NCI-H128 (cell line): ENCODE data around the gene FGFR3.
A peak's percentile ranks its signal among the peaks of the same experiment; 100 is the strongest.

Source experiments
- DNase-seq: peaks from one replicate; lab custom pipeline; 2025; ENCODE audit not compliant: unreplicated experiment; lab: John Stamatoyannopoulos, UW

FGFR3 gene

DNA sequence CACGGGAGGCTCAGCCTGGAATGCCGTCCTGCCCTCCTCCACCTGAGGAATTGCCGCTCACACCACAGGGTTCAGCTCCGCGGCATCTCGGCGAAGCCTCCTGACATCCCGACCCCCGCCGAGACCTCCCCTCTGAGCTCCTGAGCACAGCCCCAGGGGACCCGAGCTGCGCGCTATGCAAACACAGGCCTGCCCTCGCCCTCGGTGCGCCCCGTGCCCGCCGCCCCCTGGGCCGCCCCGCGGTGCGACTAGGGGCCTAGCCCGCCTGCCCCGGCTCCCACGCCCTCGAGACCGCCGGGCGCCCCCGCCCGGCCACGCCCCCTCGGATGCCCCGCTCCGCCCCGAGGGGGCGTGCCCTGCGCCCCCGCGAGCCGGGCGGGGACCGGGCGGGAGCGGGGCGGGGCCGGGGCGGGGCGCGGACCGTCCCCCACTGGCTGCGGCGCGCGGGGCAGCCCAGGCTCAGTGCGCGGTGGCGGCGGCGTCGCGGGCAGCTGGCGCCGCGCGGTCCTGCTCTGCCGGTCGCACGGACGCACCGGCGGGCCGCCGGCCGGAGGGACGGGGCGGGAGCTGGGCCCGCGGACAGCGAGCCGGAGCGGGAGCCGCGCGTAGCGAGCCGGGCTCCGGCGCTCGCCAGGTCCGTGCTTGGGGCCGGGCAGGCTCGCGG lies at the start of gene FGFR3:
Gene FGFR3, plus strand, starts transcription at position 462 of the 664 bp plus-strand sequence. CDS start 642 bp downstream, outside the sequence.
- DNase-seq = no peak

DNA sequence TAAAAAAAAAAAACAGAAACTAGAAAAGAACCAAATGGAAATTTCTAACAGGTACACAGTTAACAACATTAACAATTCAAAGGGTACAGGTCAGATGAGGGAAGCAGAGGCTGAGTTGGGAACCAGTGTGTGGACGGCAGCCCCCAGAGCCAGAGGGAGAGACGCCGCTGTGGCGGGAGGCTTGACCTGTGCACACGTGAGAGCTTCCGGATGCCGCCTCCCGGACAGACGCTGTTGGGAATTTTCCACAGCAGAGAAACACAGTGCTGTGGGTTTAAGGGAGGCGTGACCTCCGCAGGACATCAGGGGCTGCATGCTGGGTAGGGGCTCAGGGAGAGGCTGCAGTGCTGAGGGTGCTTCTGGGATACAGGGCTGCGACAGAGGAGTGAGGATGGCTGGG lies 49.5 kb upstream of the FGFR3 start:
- DNase-seq = no peak

DNA sequence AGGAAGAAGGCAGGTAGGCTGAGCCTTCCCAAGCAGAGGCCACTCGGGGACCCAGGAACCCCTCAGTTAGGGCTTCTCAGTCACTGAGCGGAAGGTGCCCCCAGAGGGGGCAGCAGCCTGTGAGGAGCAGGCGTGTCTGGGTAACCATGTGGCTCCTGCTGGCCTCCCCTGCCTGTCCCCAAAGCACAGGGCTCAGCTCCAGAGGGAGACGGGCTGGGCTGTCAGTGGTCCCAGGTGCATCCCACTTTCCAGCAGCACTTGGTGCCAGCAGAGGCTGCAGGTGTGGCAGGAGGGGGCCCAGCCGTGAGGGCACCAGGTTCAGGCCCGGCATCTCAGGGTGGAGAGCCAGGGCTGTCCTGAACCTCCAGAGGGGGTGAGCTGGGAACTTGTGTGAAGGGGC lies 49.1 kb upstream of the FGFR3 start:
- DNase-seq = no peak

DNA sequence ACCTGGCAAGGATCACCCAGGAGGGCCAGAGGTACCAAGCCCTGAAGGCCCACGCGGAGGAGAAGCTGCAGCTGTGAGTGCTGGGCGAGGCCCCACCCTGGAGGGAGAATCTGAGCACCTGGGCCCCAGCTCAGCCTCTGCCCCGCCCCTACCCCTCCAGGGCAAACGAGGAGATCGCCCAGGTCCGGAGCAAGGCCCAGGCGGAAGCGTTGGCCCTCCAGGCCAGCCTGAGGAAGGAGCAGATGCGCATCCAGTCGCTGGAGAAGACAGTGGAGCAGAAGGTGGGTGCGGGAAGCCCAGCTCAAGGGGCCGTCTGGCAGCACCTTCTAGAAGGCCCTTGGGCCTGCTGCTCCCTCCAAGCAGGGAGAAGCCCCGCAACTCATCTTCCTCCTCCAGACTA lies 48.5 kb upstream of the FGFR3 start:
- no peak for DNase-seq

DNA sequence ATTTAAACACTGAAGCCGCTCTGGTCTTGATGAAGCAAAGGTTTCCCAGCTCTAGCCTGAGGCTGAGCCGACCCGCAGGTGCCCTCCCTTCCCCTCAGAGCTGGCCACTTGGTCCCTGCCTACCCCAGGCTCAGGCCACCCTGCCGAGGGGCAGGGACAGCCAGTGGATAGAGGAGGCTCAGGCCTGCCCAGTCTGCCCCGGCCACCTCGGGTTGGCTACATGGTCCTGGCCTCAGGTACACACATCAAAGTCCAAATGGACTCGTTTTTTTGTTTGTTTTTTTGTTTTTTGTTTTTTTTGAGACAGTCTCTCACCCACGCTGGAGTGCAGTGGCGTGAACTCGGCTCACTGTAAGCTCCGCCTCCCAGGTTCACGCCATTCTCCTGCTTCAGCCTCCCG lies 47.9 kb upstream of the FGFR3 start:
- no peak for DNase-seq

DNA sequence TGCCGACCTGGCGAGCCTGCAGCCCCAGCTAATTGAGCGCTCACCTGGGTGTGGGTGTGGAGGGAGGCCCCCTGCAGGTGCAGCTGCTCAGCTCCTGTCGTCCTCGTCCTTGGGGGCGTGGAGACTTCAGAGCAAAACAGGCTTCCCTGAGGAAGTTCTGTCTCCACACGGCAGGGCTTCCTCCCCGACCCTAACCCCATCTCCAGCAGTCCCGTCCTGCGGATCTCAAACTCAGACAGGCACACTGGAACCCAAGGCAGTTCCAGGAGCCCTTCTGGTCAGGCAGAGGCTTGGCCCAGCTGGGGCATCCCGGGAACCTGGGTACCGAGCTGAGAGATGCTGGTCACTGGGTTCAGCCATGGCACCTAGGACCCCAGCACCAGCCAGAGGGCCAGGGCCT lies 47.4 kb upstream of the FGFR3 start:
- DNase-seq = no peak

DNA sequence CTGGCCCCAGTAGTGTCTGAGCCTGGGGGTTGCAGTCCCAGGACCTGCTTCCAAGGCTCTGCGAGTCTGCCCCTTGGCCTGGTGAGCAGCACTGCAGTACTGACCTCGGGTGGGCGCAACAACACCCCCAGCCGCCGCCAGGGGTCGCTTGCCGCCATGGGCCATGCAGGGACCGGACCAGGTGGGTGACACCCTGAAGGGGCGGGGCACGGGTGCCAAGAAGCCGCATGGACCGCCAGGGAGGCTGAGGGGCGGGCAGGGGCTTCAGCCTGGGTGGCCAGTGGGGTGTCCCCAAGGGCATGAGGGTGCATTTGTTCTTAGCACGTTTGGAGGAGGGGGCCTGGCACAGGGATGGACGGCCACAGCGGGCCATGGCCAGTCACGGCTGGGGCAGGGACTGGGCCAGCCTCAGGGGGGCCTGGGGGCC lies 46.8 kb upstream of the FGFR3 start:
- DNase-seq = no peak

DNA sequence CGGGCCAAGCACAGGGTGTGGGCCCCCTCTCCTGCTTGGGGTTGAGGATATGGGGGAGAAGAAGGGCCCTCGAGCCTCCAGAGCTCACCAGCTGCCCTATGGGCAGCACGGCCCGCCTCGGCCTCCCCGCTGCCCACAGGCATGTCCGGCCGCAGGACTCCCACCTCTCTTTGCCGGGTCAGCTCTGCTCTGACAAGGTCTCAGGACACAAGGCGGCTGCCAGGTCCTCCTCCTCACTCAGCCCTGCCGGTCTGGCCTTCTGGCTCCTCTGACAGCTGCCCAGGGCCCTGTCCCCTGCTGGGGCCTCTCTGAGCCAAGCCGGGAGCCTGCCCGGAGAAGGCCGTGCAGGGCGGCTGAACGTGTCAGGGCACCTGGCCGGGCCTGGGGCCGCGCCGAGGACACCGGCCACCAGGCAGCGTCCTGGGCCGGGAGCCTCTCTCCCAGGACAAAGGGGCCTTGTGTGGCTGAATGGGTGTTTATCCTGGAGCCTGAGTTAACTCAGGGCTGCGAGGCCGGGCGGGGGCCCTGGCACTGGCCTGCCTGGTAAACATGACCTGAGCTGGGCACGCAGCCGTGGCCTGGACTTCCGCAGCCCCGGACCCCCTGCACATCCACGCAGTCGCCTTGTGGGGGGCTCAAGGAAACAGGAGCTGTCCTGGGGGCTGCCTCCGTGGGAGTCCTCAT lies 46.0 kb upstream of the FGFR3 start:
- no peak for DNase-seq

DNA sequence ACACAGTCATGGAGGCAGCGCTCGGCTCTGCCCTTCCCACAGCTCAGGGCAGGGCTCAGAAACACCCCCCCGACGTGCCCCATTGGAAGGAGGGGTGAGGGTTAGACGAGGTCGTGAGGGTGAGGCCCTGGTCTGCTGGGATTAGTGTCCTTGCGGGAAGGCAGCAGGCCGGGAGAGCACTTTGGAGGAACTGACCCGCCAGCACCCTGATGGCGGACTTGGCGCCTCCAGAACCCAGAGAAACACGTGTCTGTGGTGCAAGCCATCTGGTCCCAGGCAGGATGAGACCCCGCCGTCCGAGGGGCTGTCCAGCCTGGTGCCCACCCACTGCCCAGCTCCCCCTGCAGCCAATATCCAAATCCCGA lies 45.5 kb upstream of the FGFR3 start:
- no peak for DNase-seq

DNA sequence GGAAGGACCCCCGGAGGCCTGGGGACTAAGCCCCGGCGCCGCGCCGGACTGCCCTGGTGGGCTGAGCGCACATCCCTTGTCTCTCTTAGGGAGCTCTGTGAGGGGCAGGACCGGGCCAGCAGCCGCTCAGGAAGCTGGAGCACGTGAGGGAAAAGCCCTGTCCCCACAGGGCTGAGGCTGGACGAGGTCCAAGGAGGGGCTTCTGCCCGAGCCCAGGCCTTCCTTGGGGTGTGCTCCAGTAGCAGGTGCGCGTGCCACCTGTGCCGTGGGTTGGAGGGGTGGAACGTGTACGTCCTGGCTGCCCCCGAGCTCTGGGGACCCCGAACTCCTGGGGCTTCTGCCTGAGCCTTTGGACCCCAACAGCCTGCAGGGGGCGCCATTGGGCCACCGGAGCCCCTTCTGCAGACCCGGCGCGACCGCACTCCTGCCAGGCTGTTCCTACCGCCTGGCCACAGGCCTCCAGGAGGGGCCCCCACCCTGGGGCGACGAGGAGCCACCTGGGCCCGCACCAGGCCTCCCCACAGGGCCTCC lies 44.6 kb upstream of the FGFR3 start:
- DNase-seq = peak; percentile 12

DNA sequence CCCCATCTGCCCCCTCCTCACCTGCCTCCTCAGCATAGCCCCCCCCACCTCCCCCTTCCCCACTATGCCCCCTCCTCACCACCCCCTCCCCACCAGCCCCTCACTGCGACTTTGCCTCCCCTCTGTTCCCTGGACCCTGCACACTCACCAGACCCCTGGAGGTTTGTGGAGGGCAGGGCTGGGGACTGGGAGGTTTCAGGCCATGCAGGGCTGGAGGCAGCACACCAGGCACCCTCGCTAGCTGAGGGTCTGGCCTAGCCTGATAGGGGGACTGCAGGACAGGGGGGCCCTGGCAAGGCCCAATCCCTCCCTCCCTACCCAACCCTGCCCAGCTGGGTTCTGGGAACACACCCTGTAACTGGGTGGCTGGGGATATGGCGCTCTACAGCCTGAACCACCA lies 43.7 kb upstream of the FGFR3 start:
- DNase-seq = no peak

DNA sequence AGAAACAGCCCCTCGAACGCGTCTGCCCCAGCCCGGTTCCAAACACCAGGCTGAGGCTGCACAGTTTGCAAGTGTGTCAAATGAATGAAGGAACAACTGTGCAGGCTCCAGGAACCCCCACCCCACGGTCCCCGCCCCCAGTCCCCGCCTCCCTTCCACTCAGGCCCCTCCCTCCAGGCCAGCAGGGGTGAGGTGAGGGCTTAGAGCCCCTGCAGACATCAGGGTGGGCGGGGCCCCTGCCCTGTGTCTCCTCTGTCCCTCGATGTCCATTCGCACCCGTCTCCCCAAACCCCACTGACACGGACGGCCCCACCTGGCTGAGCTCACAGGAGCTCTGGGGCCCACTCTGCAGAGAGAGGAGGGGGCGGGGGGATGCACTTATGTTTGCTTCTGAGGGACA lies 43.3 kb upstream of the FGFR3 start:
- no peak for DNase-seq

DNA sequence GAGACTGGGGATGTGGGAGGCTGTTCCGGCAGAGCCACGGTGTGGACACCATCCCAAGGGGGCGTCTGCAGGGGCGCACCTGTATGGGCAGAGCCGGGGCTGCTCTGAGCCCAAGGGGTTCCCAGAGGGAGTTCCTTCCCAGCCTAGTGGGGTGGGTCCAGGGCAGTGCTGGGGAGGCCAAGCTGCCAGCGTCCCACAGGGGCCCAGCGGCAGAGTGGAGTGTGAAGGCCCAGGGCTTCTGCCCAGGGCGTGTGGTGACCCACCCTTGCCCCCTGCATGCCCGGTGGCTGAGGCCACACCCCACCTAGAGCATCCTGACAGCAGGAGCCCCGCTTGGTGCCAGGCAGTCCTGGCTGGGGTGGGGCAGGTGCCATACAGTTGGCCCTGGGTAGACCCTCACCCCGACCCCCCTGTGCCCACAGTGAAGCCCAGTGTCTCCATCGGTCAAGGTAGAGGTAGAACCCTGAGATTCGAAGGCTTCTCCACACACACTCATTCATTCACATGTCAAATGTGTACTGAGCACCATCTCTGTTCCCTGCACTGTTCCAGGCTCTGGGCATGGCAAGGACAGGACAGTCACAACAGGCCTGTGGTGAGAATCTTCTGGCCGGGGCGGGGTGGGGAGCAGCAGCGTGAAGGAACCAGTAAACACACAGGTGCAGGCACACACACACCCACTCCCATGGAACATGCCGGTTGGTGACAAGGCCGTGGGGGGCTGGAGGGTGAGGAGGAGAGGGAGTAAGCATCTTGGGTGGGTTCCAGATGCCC lies 42.5 kb upstream of the FGFR3 start:
- no peak for DNase-seq

DNA sequence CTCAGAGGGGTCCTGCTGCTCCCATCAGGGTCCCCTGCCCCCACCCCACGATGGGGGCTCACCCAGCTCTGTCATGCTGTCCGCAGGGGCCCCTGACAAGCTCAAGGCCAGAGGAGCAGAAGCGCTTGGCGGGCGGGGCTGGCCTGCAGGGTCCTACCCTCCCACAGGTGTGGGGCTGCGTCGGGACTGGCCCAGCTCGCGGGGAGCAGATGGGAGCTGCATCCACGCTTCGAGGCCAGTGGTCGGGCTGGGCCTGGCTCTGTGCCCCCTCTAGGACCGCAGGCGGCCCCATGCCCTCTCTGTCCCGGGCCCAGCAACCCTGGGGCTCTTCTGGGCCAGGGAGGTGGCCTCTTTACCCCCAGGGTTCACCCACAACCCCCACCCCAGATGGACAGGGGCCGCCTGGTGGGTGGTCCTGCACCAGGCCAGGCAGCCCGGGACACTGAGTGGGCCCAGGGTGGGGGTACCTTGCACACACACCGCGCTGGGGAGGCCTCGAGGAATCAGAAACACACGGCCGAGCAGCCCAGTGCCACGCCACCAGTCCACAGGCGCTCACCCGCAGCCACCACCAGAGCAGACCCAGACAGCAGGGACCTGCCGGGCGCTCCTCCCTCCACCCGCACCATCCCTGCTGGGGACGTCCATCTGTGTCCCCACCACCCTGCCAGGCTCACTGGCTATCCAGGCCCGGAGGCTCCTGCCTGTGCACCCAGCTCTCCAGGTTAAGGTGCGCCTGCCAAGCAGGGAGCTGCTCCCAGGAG lies 41.8 kb upstream of the FGFR3 start:
- DNase-seq = no peak

DNA sequence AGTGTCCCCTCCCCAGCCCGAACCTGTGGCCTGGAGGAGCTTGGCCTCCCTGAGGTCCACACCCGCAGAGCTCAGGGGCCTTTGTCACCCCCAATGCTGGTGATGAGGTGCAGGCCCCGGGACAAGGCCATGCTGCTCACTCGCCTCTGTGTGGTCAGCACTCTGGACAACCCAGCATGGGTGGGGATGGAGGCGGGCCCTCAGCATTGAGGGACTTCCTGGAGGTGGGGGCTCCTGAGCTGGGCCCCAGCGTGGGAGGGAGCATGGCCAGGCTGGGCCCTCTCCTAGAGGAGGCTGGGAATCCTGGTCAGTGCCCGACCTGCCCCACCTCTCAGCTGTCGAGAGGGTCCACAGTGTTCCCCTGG lies 41.2 kb upstream of the FGFR3 start:
- DNase-seq = no peak

DNA sequence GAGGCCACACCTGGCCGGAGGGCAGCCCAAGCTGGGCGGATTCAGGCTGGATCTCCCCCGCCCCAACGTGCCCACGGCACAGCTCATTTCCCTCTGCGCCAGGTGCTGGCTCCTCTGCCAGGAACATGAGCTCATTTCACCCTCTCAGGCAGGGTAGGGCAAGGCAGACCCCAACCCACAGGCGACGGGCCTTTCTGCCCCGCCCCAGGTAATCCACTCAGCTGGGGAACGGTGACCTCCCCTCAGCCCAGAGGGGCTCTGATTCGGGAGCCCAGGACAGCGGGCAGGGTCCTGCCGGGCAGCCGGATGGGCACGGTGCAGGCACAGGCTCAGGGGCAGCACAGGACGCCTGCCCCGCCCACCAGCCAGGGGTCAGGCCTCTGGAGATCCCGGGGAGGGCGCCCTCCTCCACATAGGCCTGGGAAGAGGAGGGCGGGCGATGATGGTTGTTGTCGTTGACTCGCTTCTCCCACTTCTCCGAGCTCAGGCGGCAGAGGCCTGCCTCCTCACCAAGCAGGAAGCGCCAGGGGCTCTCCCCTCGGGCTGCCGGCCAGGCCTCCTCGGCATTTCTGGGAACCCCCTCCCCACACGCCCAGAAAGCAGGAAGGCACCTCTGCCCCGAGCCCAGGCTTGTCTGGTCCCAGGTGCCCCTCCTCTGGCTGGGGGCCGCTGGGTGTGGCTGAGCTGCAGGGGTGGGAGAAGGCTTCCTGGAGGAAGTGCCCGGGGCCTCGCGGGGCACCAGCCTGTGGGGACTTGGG lies 40.6 kb upstream of the FGFR3 start:
- no peak for DNase-seq

DNA sequence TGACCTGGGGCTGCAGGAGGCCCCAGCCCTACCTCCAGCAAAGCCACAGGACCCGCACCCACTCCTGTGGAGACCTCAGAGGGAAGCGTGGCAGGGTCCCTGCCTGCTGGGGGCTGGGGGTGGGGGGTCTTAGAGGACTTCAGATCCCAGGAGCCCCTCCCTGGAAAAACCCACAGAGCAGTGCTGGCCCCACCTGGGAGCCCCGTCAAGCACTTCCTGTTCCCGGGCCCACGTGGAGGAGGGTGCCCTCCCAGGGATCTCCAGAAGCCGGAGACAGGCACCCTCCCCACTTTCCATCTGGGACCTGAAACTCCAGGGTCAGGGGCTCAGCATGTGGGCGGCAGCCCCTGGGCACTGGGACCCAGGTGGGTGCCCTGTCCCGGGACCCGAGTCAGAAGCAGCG lies 39.8 kb upstream of the FGFR3 start:
- no peak for DNase-seq

DNA sequence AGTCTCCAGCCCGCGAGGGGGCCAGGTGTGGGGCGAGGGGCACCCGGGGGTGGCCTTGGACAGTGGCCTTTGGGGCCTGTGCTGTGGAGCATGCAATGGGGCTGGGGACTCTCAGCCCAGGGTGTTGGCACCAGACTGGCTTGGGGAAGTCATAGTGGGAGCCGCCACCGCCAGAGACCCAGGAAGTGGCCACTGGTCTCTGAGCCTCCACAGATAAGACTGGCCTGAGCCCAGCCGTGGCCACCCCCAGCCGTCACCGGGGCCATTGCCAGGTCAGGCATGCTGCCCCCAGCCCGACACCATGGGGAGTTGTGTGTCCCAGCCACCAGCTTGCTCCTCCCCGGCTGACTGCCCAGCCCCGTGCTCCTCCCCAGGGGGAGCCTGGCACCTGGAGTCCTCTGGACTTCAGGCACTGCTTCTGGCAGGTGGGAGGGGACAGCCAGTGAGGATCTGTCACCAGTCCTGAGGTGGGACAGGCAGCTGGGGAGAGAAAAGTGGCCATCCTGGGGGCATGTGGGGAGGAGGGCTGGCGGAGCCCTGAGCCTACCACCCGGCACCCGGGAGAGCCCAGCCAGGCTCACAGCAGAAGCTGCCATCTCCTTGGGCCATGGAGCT lies 39.3 kb upstream of the FGFR3 start:
- no peak for DNase-seq

DNA sequence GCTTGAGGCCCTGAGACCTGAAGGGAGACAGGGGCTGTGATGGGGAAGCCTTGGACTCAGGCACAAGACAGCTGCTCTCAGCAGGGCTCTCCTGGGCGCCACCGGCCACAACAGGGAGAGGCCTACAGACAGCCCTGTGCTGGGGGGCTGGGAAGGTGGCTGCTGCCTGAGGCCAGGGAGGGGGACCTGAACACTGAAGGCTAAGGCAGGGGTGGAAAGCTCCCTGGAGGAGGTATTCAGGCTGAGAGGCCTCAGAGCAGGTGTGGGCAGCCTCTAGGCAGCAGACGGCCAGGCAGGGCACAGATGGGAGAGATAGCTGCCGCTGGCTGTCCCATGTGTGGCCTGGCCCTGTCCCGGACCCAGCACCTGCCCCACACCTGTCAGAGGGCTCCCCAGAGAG lies 38.8 kb upstream of the FGFR3 start:
- DNase-seq = no peak

DNA sequence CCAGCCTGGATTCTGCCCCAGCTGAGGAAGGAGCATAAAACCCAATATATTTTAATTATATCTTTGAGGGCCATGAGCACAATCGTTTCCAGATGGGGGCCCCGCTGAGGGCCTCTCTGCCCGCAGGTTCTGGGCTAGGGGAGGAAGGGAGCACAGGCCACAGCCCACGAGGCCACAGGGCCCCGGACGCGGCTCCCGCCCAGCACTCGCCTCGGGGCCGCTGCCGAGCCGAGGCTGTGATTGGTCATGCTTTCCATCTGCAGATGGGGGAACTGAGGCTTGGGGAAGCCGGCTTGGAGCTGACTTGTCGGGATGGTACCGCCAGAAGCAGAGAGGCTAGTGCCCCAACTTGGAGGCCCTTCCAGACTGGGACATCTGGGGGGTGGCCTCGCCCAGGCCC lies 37.8 kb upstream of the FGFR3 start:
- no peak for DNase-seq
